B cell (primary cell): ENCODE results near the gene ZNF580. TPM values are rescaled to one million over a fixed set of nuclear protein-coding genes. Genes with fewer than 3 reads are reported as not detected.

ENCODE experiments used
- ATAC-seq: fragments of 200-7000 bp; cut with Tn5 transposase; one replicate; pipeline ENCODE4 v1.10.0; 2021; ENCODE audit warnings: low read depth, mild to moderate bottlenecking, moderate number of reproducible peaks, moderate library complexity
- CTCF ChIA-PET: fragments of 350-600 bp; sonication (Branson Sonifier 250); formaldehyde crosslinking; loops from one replicate; lab custom pipeline; 2021; ENCODE audit warnings: antibody characterized with exemption, inconsistent platforms; lab: Charles Lee
- POLR2A ChIA-PET: fragments of 350-600 bp; sonication (Branson Sonifier 250); formaldehyde crosslinking; loops from one replicate; lab custom pipeline; 2021; ENCODE audit warnings: antibody characterized with exemption; lab: Charles Lee
- DNase-seq: peaks from one replicate; pipeline ENCODE4 v3.0.0; 2013
- H2AFZ ChIP-seq: 2 replicates; pipeline ENCODE4 v1.6.1; 2012; ENCODE audit warnings: mild to moderate bottlenecking, low read depth, low read length; ENCODE audit not compliant: insufficient read depth, poor library complexity, severe bottlenecking
- H3K27ac ChIP-seq, 2 donors: 1 replicate in 1 of 2; 2 replicates in 1 of 2; pipeline ENCODE4 v1.5.1; 2012 to 2013; ENCODE audit warnings: low read length in 2 of 2, mild to moderate bottlenecking in 2 of 2, moderate library complexity in 1 of 2
- H3K27me3 ChIP-seq, 4 experiments: fragments of 200-600 bp in 1 of 4; sonication (generic) in 1 of 4; replicated peaks in 1 of 4; 1 replicate in 2 of 4; 2 replicates in 2 of 4; pipeline versions ENCODE4 v1.6.1 to v1.7.0; 2013 to 2016; ENCODE audit warnings: low read length in 3 of 4, mild to moderate bottlenecking in 2 of 4, mixed read lengths in 1 of 4, moderate library complexity in 1 of 4; ENCODE audit not compliant: insufficient read depth in 4 of 4, control insufficient read depth in 3 of 4; ENCODE audit errors: control extremely low read depth in 1 of 4
- H3K36me3 ChIP-seq, 2 experiments: replicated peaks in 1 of 2; 1 replicate in 1 of 2; 2 replicates in 1 of 2; pipeline versions ENCODE4 v1.6.1 to v1.7.1; 2013; ENCODE audit warnings: low read length in 1 of 2; ENCODE audit not compliant: insufficient read depth in 2 of 2, control insufficient read depth in 1 of 2; ENCODE audit errors: control extremely low read depth in 1 of 2, extremely low read depth in 1 of 2
- H3K4me1 ChIP-seq, 2 donors: fragments of 200-600 bp in 1 of 2; sonication (generic) in 1 of 2; 1 replicate in 1 of 2; 2 replicates in 1 of 2; pipeline versions ENCODE4 v1.5.1 to v1.6.1; 2013 to 2017; ENCODE audit warnings: low read length in 2 of 2; ENCODE audit not compliant: control insufficient read depth in 2 of 2, insufficient read depth in 2 of 2
- H3K4me2 ChIP-seq: replicated peaks from 2 replicates; pipeline ENCODE3; 2012; ENCODE audit warnings: mild to moderate bottlenecking, low read depth, low read length; ENCODE audit not compliant: poor library complexity, severe bottlenecking
- H3K4me3 ChIP-seq, 5 experiments: fragments of 200-600 bp in 1 of 5; sonication (generic) in 1 of 5; 1 replicate in 3 of 5; 2 replicates in 2 of 5; pipeline versions ENCODE4 v1.5.1 to v1.7.0; 2011 to 2016; ENCODE audit warnings: low read length in 4 of 5, mild to moderate bottlenecking in 4 of 5, low read depth in 2 of 5, control low read depth in 1 of 5, moderate library complexity in 1 of 5; ENCODE audit not compliant: insufficient read depth in 1 of 5; ENCODE audit errors: control extremely low read depth in 1 of 5, extremely low read depth in 1 of 5
- H3K79me2 ChIP-seq: fragments of 200-600 bp; sonication (generic); one replicate; pipeline ENCODE4 v1.6.0; 2016; ENCODE audit warnings: low read length; ENCODE audit not compliant: control insufficient read depth, insufficient read depth
- H3K9ac ChIP-seq: fragments of 200-600 bp; sonication (generic); 2 replicates; pipeline ENCODE4 v1.6.1; 2017; ENCODE audit warnings: mild to moderate bottlenecking, low read length, moderate library complexity
- H3K9me3 ChIP-seq, 3 donors: one replicate each; pipeline versions ENCODE4 v1.6.1 to v1.7.1; 2013; ENCODE audit warnings: low read length in 2 of 3; ENCODE audit not compliant: control insufficient read depth in 2 of 3, insufficient read depth in 1 of 3; ENCODE audit errors: control extremely low read depth in 1 of 3
- H4K20me1 ChIP-seq: 2 replicates; pipeline ENCODE4 v1.6.0; 2012; ENCODE audit warnings: mild to moderate bottlenecking, low read length; ENCODE audit not compliant: insufficient read depth, control insufficient read depth, poor library complexity, severe bottlenecking
- H3K27ac Mint-ChIP-seq: one replicate; pipeline ENCODE4 v1.8.0; 2021; ENCODE audit warnings: mixed read lengths
- H3K27me3 Mint-ChIP-seq: one replicate; pipeline ENCODE4 v1.8.0; 2021; ENCODE audit warnings: mixed read lengths
- H3K4me1 Mint-ChIP-seq: one replicate; pipeline ENCODE4 v1.8.0; 2021; ENCODE audit warnings: mixed read lengths
- H3K4me3 Mint-ChIP-seq: one replicate; pipeline ENCODE4 v1.8.0; 2021; ENCODE audit warnings: mixed read lengths
- H3K9me3 Mint-ChIP-seq: one replicate; pipeline ENCODE4 v1.8.0; 2022; ENCODE audit warnings: mixed read lengths; ENCODE audit not compliant: insufficient read depth
- EZH2 ChIP-seq: IDR thresholded peaks from 2 replicates; pipeline ENCODE4 v1.6.1; 2012; ENCODE audit warnings: borderline replicate concordance, low read depth, mild to moderate bottlenecking, moderate library complexity, low read length; ENCODE audit not compliant: insufficient read depth, poor library complexity, severe bottlenecking
- WGBS: methylation state at CpG from one replicate; pipeline ENCODE4 v1.1.5; 2013; ENCODE audit warnings: missing lambda C conversion rate; ENCODE audit not compliant: insufficient coverage; 5-methylcytosine and 5-hydroxymethylcytosine counted together
- intact Hi-C: fragments of 100-400 bp; cut with micrococcal nuclease; formaldehyde crosslinking; loops from one replicate; pipeline ENCODE4 v1.10.0; 2022
- polyA plus RNA-seq: library from polyadenylated mRNA; depleted of rRNA; stranded (reverse); fragments of >200 nt; gene quantifications from 2 replicates; pipeline ENCODE4 v1.2.3, GENCODE V29; 2012
- total RNA-seq, 2 donors: library from RNA; stranded (reverse); fragments of 120-200 nt in 1 of 2; gene quantifications; 1 replicate in 1 of 2; 2 replicates in 1 of 2; pipeline versions ENCODE4 v1.2.3 to v1.2.4, GENCODE V29; 2013 to 2022
- TF ChIP-seq, protein P1 (sequence below): fragments of 200-600 bp; IDR thresholded peaks from one replicate; pipeline ENCODE4 v1.8.0; 2022; ENCODE audit warnings: antibody characterized with exemption, mild to moderate bottlenecking

ZNF580 gene
- total and polyA plus RNA-seq, 2 donors (not counting 1 experiment from before 2014, with no cell fraction given): 69.8 to 101 TPM

DNA sequence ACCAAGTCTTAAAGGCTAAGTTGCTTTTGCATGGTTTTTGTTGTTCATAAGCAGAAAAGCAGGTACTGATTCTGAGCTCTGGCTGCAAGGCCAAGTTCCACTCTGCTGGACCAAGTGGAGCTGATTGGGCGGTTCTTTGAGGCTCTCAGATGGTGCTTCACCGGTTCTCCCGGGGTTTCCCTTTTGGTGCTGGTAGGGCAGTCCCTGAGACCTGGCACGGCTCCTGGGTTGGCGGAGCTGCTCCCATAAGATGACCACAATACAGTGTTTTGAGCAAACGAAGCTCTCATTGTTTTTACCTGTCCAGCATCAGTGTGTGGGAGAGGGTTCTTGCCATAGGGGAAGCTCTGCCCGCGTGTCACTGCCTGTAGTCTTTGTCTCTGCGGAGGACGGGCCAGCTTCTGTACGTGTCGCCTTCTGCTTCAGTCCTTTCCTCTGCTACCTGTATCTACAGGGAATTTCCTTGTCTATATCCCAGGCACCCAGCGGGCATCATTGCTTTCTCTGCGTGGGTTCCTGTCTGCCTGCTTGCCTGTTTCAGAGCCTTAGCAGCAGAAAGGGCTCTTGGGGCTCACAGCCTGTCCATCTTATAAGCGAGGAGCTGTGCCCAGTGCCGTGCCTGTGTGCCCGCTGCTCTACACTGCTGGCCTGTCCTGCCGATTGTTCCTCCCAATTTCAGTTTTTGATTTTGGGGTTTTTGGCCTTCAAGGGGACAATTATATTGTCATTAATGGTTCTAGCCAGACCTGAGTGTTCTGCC lies 16.4 kb downstream of the ZNF580 start:
- H4K20me1 ChIP-seq: peaks cover 68% of the 10 kb centered on the region

More for the DNA sequence above, 16.4 kb downstream of the ZNF580 start:
- Mint-ChIP-seq H3K27me3 (no peaks in the 10 kb centered on the region), H3K4me1 (peaks cover 52% of the 10 kb centered on the region), H3K9me3 (no peaks in the 10 kb centered on the region), H3K27ac (peak overlapping the region; percentile 73), H3K4me3 (peak overlapping the region; percentile 93)
- Histone ChIP-seq H3K79me2 (peaks cover 69% of the 10 kb centered on the region), H3K4me1 (peaks cover 37 to 51% of the 10 kb centered on the region in 2 donors), H3K27ac (peak overlapping the region in 1 of 2 donors; percentile 25), H3K9ac (peak overlapping the region; percentile 93), H2AFZ (no peak overlapping the region), H3K36me3 (peaks cover 0 to 49% of the 10 kb centered on the region in 2 experiments), H3K27me3 (no peaks in the 10 kb centered on the region), H3K9me3 (no peaks in the 10 kb centered on the region), H3K4me2 (peak overlapping the region; percentile 87), H3K4me3 (peak overlapping the region in 3 of 5 experiments; percentile 66 to 92 (median 85))
- ChIA-PET CTCF (interaction anchor here (0.7 to 2.3 kb wide), 5 partner anchors 14 to 152 kb away, joined by 3 to 15 read pairs (median 5); no protein-coding TSS in a partner anchor), POLR2A (interaction anchor here (0.6 kb wide), 1 partner anchor 60 kb away, joined by 4 read pairs; no protein-coding TSS in a partner anchor)
- ATAC-seq: no peak
- intact Hi-C loops: no loop called here
- no peak for DNase-seq
- 51% methylated on average over 17 of the region's 18 CpGs for WGBS
- TF ChIP-seq EZH2: no peak
- TF ChIP-seq, protein P1, sequence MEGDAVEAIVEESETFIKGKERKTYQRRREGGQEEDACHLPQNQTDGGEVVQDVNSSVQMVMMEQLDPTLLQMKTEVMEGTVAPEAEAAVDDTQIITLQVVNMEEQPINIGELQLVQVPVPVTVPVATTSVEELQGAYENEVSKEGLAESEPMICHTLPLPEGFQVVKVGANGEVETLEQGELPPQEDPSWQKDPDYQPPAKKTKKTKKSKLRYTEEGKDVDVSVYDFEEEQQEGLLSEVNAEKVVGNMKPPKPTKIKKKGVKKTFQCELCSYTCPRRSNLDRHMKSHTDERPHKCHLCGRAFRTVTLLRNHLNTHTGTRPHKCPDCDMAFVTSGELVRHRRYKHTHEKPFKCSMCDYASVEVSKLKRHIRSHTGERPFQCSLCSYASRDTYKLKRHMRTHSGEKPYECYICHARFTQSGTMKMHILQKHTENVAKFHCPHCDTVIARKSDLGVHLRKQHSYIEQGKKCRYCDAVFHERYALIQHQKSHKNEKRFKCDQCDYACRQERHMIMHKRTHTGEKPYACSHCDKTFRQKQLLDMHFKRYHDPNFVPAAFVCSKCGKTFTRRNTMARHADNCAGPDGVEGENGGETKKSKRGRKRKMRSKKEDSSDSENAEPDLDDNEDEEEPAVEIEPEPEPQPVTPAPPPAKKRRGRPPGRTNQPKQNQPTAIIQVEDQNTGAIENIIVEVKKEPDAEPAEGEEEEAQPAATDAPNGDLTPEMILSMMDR: no peak
